AG04449 (cell line): Measurements from ENCODE around the gene AFF3.

ENCODE experiments used
- CTCF ChIA-PET: fragments of 350-600 bp; formaldehyde crosslinking; extraction: SDS; loops from one replicate; lab custom pipeline; 2021; ENCODE audit warnings: antibody characterized with exemption; lab: Yijun Ruan, JAX
- POLR2A ChIA-PET: fragments of 400-600, 350-600 bp; formaldehyde crosslinking; extraction: SDS; loops from one replicate; lab custom pipeline; 2020; ENCODE audit warnings: antibody characterized with exemption, inconsistent platforms; lab: Yijun Ruan, JAX
- DNase-seq: peaks from one replicate; pipeline ENCODE4 v3.0.0-alpha.2; 2010; ENCODE audit warnings: low read depth, low spot score
- H3K4me3 ChIP-seq: 2 replicates; pipeline ENCODE4 v1.5.1; 2011; ENCODE audit warnings: low read depth, mild to moderate bottlenecking, control low read depth, low read length
- TF ChIP-seq, protein P1 (sequence below): IDR thresholded peaks from one replicate; pipeline ENCODE4 v1.5.1; 2011; ENCODE audit warnings: mild to moderate bottlenecking, moderate library complexity, low read length, control low read depth, inconsistent platforms; ENCODE audit not compliant: insufficient read depth; ENCODE audit errors: missing control alignments

The AFF3 gene

DNA sequence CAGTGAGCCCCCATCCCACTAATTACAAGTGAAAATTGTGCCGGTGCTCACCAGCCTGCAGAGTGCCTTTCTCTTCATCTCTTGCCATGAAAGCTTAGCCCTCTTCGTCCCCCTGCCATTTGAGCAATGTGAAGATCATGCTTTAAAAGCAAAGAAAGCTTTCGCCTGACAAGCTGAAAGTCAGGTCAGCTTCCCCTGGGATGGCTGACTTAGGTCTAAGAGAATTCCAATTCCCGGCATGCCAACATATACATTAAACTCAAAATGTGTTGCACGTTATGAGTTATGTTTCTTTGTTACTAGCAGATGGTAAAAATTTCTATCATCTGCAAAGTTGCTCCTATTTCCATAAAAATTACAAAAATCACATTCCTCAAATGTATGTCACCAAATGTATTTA, 129.8 kb downstream of the AFF3 start:
- peak overlapping the region; percentile 25; the same call in 1 of the 2 replicates for H3K4me3 ChIP-seq
- DNase-seq = peak; percentile 53
- CTCF ChIA-PET = interaction anchor here (0.7 to 2.4 kb wide), 6 partner anchors 9 to 453 kb away, joined by 3 to 7 read pairs (median 4); no protein-coding TSS in a partner anchor
- POLR2A ChIA-PET = interaction anchor here (0.7 to 1.8 kb wide), 3 partner anchors 133 to 198 kb away, joined by 3 to 6 read pairs (median 4); no protein-coding TSS in a partner anchor
- TF ChIP-seq, protein P1, sequence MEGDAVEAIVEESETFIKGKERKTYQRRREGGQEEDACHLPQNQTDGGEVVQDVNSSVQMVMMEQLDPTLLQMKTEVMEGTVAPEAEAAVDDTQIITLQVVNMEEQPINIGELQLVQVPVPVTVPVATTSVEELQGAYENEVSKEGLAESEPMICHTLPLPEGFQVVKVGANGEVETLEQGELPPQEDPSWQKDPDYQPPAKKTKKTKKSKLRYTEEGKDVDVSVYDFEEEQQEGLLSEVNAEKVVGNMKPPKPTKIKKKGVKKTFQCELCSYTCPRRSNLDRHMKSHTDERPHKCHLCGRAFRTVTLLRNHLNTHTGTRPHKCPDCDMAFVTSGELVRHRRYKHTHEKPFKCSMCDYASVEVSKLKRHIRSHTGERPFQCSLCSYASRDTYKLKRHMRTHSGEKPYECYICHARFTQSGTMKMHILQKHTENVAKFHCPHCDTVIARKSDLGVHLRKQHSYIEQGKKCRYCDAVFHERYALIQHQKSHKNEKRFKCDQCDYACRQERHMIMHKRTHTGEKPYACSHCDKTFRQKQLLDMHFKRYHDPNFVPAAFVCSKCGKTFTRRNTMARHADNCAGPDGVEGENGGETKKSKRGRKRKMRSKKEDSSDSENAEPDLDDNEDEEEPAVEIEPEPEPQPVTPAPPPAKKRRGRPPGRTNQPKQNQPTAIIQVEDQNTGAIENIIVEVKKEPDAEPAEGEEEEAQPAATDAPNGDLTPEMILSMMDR = no peak

DNA sequence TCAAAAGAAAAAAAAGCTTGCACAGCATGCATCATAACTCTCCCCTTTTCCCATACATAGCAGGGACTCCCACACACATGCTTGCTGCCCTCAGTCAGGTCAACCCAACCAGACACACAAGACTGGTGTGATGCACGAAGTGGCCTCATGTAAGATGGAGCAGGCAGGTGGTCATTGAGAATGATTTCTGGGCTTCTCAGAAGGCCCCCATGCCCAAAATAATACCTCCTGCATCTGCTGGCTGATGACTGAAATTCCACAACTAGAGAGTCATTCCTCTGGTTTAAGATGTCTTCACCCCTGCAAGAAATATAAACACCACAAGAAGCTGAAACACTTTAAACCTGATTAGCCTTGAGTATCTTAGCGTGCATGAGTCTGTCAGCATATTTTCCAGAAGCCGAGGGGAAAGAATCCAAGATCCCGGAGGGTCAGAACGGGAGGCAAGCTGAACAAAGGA, 131.1 kb downstream of the AFF3 start:
- ChIA-PET CTCF (interaction anchor here (1.2 to 2.4 kb wide), 2 partner anchors 231 to 452 kb away, joined by 5 to 7 read pairs; no protein-coding TSS in a partner anchor), POLR2A (interaction anchor here (1.8 kb wide), 1 partner anchor 132 kb away, joined by 6 read pairs; no protein-coding TSS in a partner anchor)
- H3K4me3 ChIP-seq = peak overlapping the region; percentile 19; the same call in 1 of the 2 replicates
- peak; percentile 96 for DNase-seq
- TF ChIP-seq, protein P1 = no peak

DNA sequence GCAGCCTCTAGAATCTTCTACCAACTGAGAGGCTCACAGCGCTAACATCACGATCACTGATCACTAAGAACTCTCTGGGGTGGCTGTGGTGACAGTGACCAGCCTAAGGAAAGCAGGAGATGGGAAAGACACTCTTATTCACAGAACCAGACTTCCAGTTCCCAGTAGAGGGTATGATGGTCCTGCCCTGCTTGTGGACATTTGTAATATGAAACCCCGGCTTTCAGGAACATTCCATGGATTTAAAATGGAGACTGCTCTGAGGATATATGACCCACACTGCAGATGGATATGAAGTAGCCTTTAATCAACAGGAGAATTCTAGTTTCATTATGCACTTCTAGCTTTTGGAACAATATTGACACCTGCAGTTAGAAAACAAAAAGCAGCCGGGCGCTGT, 131.8 kb downstream of the AFF3 start:
- DNase-seq = no peak
- ChIA-PET POLR2A (no interaction called here), CTCF (interaction anchor here (1.2 to 1.4 kb wide), 2 partner anchors 8 to 191 kb away, joined by 4 read pairs; no protein-coding TSS in a partner anchor)
- TF ChIP-seq, protein P1 = no peak
- no peak overlapping the region for H3K4me3 ChIP-seq

DNA sequence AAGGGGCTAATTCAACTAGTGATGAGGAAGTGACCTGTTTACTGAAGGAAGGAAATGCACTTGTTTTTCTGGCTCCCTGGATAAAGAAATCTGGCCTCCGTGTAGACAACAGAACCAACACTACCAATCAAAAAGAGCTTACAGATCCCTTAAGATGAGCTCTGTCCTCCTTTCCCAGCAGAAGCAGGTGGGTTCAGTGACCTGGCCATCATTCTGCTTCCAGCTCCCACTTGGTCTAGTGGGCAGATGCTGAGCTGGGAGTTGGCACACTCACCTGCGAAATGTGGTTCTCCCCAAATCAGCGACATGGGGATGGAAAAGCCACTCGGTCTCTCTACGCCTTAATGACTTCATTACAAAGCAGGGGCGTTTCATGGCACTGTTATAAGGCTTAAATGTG, 132.6 kb downstream of the AFF3 start:
- ChIA-PET POLR2A (interaction anchor here (0.6 to 1.4 kb wide), 2 partner anchors 9 to 16 kb away, joined by 3 to 5 read pairs; no protein-coding TSS in a partner anchor), CTCF (interaction anchor here (0.6 to 1.4 kb wide), 3 partner anchors 9 to 673 kb away, joined by 3 to 4 read pairs (median 4); partner anchors contain the start of gene EIF5B)
- no peak for DNase-seq
- TF ChIP-seq, protein P1 = no peak
- H3K4me3 ChIP-seq = no peak overlapping the region

DNA sequence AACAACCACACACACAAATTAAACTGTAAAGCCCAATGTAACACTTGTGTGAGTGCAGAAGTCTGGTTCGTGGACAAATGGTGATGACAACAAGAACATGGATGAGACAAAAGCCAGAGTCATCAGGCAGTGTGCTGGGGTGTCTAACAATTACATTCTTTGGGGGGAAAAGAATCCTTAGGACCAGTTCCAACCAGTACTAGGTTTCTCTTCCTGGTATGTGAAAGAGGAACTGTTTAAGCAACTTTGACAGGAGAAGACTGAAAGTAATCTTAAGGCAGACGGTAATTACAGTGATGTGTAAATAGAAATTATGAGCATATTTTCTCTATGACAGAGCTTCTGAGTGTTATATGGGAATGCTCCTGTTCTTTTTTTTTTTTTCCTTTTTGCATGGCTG, 133.4 kb downstream of the AFF3 start:
- POLR2A ChIA-PET = interaction anchor here (0.6 to 1.4 kb wide), 2 partner anchors 9 to 15 kb away, joined by 3 to 5 read pairs; no protein-coding TSS in a partner anchor
- peak; percentile 80 for DNase-seq
- H3K4me3 ChIP-seq = no peak overlapping the region
- CTCF ChIA-PET = no interaction called here
- TF ChIP-seq, protein P1 = no peak

DNA sequence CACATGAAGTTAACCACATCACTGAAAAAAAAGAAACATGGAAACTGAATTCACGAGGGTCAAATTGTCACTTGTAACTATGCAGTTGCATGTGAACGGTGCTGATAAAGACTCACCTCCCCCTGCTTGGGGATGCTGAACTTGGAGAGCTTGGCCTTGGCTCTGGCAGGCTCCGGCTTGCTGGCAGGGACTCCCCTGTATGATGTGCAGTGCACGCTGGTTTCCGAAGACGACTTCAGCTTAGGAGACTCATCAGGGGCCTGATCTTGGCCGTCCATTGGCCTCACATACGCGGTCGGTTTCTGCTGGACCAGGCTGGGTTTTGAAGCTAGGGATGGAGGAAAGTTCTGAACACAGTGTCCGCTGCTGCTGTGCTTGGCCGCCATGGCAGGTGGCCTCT, 135.9 kb downstream of the AFF3 start:
- ChIA-PET CTCF (no interaction called here), POLR2A (no interaction called here)
- no peak for DNase-seq
- TF ChIP-seq, protein P1 = no peak
- H3K4me3 ChIP-seq = no peak overlapping the region
